ENCODE results near the gene PRKACG.

Gene PRKACG

GRCh38 chr9:68981789-68982188, 32.1 kb downstream of the PRKACG start:
- DNase-seq (ENCODE audit: low spot score), result peak; percentile 62

GRCh38 chr9:68980341-68980914, 33.5 kb downstream of the PRKACG start:
- no peak for DNase-seq (ENCODE audit: low spot score)

- DNase-seq (ENCODE audit: low spot score), result no peak
Measured at GRCh38 chr9:68979538-68980314, 34.2 kb downstream of the PRKACG start.

- no peak for DNase-seq (ENCODE audit: low spot score)
Measured at GRCh38 chr9:68978501-68978900, 35.4 kb downstream of the PRKACG start.

DNA sequence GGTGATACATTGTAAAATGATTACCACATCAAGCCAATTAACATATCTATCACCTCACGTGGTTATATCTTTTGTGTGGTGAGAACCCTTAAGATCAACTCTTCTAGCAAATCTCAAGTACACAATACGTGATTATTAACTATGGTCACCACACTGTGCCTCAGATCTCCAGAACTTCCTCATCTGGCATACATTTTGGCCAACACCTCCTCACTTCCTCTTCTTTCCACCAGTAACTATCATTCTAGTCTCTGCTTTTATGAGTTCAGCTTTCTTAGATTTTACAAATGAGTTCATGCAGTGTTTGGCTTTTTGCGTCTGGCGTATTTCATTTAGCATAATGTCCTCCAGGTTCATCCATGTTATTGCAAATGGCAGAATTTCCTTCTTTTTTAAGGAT, 35.8 kb downstream of the PRKACG start:
- peak; percentile 29 for DNase-seq (ENCODE audit: low spot score)

- DNase-seq (ENCODE audit: low spot score), result no peak
Measured at GRCh38 chr9:68975365-68976043, 38.4 kb downstream of the PRKACG start.

DNA sequence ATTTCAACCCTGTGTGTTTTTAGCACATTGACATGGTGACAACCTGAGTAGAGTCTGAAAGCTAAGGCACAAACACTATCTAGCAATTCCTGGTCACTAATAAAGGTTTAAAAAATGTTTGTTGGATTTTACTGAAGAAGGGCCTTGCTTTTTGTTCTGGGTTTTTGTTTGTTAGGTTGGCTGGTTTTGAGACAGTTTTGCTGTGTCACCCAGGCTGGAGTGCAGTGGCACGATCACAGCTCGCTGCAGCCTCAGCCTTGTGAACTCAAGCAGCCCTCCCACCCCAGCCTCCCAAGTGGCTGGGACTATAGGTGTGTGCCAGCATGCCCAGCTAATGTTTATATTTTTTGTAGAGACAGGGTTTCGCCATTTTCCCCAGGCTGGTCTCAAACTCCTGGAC, 39.0 kb downstream of the PRKACG start:
- no peak for DNase-seq (ENCODE audit: low spot score)

- DNase-seq (ENCODE audit: low spot score), result no peak
Measured at GRCh38 chr9:68974431-68974830, 39.5 kb downstream of the PRKACG start.

DNA sequence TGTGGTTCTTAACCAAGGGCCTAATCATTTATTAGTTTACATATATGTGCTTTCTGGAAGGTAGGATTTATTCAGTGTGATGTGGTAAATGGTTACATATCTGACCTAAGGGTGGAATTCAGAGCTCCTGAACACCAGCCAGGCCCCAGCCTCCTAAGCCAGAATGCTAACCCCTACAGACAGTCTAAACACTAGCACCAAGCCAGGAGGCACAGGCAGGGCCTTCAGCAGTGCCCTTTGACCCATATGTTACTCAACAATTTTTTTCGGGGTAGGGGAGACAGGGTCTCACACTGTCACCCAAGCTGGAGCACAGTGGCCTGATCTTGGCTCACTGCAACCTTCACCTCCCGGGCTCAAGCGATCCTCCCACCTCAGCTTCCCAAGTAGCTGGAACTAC, 40.3 kb downstream of the PRKACG start:
- no peak for DNase-seq (ENCODE audit: low spot score)

GRCh38 chr9:68970151-68970550, 43.8 kb downstream of the PRKACG start:
- DNase-seq (ENCODE audit: low spot score), result no peak

- DNase-seq (ENCODE audit: low spot score), result no peak
Measured at GRCh38 chr9:68969538-68969937, 44.4 kb downstream of the PRKACG start.

- no peak for DNase-seq (ENCODE audit: low spot score)
Measured at GRCh38 chr9:68967800-68968199, 46.1 kb downstream of the PRKACG start.

GRCh38 chr9:68966496-68966944, 47.4 kb downstream of the PRKACG start:
- DNase-seq (ENCODE audit: low spot score), result no peak

- DNase-seq (ENCODE audit: low spot score), result no peak
Measured at GRCh38 chr9:68964765-68965164, 49.1 kb downstream of the PRKACG start.

GRCh38 chr9:68964102-68964541, 49.8 kb downstream of the PRKACG start:
- DNase-seq (ENCODE audit: low spot score), result no peak

DNA sequence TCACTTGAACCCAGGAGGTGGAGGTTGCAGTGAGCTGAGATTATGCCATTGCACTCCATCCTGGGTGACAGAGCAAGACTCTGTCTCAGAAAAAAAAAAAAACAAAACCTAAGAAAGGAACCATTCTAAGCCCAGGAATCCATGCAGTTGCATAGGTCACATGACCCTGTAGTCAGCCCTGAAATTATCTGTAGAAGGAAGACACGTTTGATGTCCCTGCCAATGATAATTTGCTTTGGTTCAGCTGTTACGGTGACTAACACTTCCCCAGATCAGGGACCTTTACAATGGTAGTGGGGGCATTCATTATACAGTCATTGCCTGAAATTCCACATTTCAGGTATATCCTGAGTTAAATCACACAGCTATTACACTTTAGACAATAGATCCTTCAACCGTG, 50.5 kb downstream of the PRKACG start:
- no peak for DNase-seq (ENCODE audit: low spot score)
